ENCODE results near the gene TMEM91. TPM values are rescaled to one million over a fixed set of nuclear protein-coding genes. Genes with fewer than 3 reads are reported as not detected.
A peak's percentile ranks its signal among the peaks of the same experiment; 100 is the strongest.
"Not testable (repeated sequence)": the region's sequence is repeated elsewhere in the genome, so short reads cannot be mapped to it uniquely, and the experiment has no call there.

The TMEM91 gene
- polyA plus RNA-seq, 3 donors: 7.5 to 8.9 (median 8.7) TPM

- no peak for DNase-seq (ENCODE audit: low read depth in 3 of 3, low spot score in 2 of 3)
Observed at GRCh38 chr19:41373993-41374392, 2.3 kb upstream of the TMEM91 start.

- no peak for DNase-seq (ENCODE audit: low read depth in 3 of 3, low spot score in 2 of 3)
Observed at GRCh38 chr19:41376998-41377365, 649 bp downstream of the TMEM91 start.

- no peak for DNase-seq (ENCODE audit: low read depth in 3 of 3, low spot score in 2 of 3)
Observed at GRCh38 chr19:41377977-41378709, 1.8 kb downstream of the TMEM91 start.

- not testable (repeated sequence) for DNase-seq (ENCODE audit: low read depth in 3 of 3, low spot score in 2 of 3)
Observed at GRCh38 chr19:41381536-41381935, 5.2 kb downstream of the TMEM91 start.

- no peak for DNase-seq (ENCODE audit: low read depth in 3 of 3, low spot score in 2 of 3)
Observed at GRCh38 chr19:41384351-41384750, 8.0 kb downstream of the TMEM91 start.

- no peak for DNase-seq (ENCODE audit: low read depth in 3 of 3, low spot score in 2 of 3)
Observed at GRCh38 chr19:41386442-41386841, 10.1 kb downstream of the TMEM91 start.

- DNase-seq (ENCODE audit: low read depth in 3 of 3, low spot score in 2 of 3): no peak
Observed at GRCh38 chr19:41391618-41392017, 15.3 kb downstream of the TMEM91 start.

GRCh38 chr19:41392775-41393174 lies 16.4 kb downstream of the TMEM91 start:
- DNase-seq (ENCODE audit: low read depth in 3 of 3, low spot score in 2 of 3): no peak

GRCh38 chr19:41395355-41395754 lies 19.0 kb downstream of the TMEM91 start:
- DNase-seq (ENCODE audit: low read depth in 3 of 3, low spot score in 2 of 3): no peak

GRCh38 chr19:41397086-41398049 lies 21.0 kb downstream of the TMEM91 start, which contains the start of the genes BCKDHA and EXOSC5:
BCKDHA (plus strand) TSS chr19:41397818; CDS start chr19:41397828, 10 bp downstream.
EXOSC5 (minus strand) TSS chr19:41397359; CDS start chr19:41397328, 31 bp downstream.
- DNase-seq (ENCODE audit: low read depth in 3 of 3, low spot score in 2 of 3): peak; percentile 99 to 100 (median 100)

GRCh38 chr19:41398050-41398418 lies 21.7 kb downstream of the TMEM91 start:
- no peak for DNase-seq (ENCODE audit: low read depth in 3 of 3, low spot score in 2 of 3)

- no peak for DNase-seq (ENCODE audit: low read depth in 3 of 3, low spot score in 2 of 3)
Observed at GRCh38 chr19:41398598-41398997, 22.3 kb downstream of the TMEM91 start.

- no peak for DNase-seq (ENCODE audit: low read depth in 3 of 3, low spot score in 2 of 3)
Observed at GRCh38 chr19:41399091-41399490, 22.8 kb downstream of the TMEM91 start.

- no peak for DNase-seq (ENCODE audit: low read depth in 3 of 3, low spot score in 2 of 3)
Observed at GRCh38 chr19:41399525-41399924, 23.2 kb downstream of the TMEM91 start.

GRCh38 chr19:41401483-41401882 lies 25.1 kb downstream of the TMEM91 start:
- no peak for DNase-seq (ENCODE audit: low read depth in 3 of 3, low spot score in 2 of 3)

GRCh38 chr19:41402010-41402409 lies 25.7 kb downstream of the TMEM91 start:
- no peak for DNase-seq (ENCODE audit: low read depth in 3 of 3, low spot score in 2 of 3)

GRCh38 chr19:41403181-41403970 lies 27.0 kb downstream of the TMEM91 start:
- DNase-seq (ENCODE audit: low read depth in 3 of 3, low spot score in 2 of 3): no peak

- no peak for DNase-seq (ENCODE audit: low read depth in 3 of 3, low spot score in 2 of 3)
Observed at GRCh38 chr19:41405776-41406175, 29.4 kb downstream of the TMEM91 start.

- DNase-seq (ENCODE audit: low read depth in 3 of 3, low spot score in 2 of 3): no peak
Observed at GRCh38 chr19:41407271-41407670, 30.9 kb downstream of the TMEM91 start.

GRCh38 chr19:41408256-41408655 lies 31.9 kb downstream of the TMEM91 start:
- DNase-seq (ENCODE audit: low read depth in 3 of 3, low spot score in 2 of 3): no peak

- DNase-seq (ENCODE audit: low read depth in 3 of 3, low spot score in 2 of 3): not testable (repeated sequence)
Observed at GRCh38 chr19:41408846-41409245, 32.5 kb downstream of the TMEM91 start.

Data from right renal cortex interstitium (tissue), 3 donors.